ENCODE data around the gene DNAI4. TPM values are rescaled to one million over a fixed set of nuclear protein-coding genes. Genes with fewer than 3 reads are reported as not detected.

DNAI4 gene
- total and polyA plus RNA-seq, 9 of the 15 experiments (the other 6 are each of a cell fraction or from before 2014, with no cell fraction given): 0.57 to 4.8 (median 2.6) TPM; not detected in 1

DNA sequence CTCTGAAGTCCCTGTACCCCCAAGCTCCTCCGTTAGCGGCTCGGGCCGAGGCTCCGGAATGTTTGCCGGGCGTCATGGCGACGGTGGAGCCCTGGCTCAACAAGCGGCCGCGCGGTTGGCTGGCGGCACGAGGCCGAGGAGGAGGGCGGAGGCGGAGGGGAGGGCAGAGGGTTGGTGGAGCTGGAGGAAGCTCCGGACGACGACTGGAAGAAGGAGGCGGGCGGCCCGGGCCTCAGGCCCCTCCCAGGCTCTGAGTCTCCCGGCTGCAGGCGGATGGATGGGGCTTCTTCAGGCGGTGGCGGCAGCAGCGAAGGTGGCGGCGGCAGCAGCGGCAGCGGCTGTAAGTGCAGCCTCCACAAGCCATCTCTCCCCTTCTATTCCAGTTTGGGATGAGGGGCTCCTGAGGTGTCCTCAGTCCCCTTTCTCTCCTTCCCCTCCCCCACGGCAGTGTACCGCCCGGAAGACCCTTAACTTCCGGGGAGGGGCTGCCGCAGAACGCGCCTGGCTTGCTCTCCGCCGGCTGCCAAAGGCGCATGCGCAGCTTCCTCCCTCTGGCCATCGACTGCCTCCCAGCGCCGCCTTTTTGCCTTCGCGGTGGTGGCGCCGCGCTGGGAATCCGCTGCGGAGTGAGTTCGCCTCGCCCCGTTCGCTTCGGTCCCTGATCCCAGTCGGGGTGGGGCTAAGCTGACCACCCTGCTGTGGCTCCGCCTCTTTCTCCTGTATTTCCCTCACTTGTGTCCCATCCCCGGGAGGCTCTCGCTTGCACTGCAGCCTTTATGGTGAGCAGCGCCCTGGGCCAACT lies at the start of gene DNAI4, which contains the start of gene MIER1 (continued):
- TF ChIP-seq, protein P1, sequence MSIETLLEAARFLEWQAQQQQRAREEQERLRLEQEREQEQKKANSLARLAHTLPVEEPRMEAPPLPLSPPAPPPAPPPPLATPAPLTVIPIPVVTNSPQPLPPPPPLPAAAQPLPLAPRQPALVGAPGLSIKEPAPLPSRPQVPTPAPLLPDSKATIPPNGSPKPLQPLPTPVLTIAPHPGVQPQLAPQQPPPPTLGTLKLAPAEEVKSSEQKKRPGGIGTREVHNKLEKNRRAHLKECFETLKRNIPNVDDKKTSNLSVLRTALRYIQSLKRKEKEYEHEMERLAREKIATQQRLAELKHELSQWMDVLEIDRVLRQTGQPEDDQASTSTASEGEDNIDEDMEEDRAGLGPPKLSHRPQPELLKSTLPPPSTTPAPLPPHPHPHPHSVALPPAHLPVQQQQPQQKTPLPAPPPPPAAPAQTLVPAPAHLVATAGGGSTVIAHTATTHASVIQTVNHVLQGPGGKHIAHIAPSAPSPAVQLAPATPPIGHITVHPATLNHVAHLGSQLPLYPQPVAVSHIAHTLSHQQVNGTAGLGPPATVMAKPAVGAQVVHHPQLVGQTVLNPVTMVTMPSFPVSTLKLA (conservative IDR thresholded peaks at IDR 0.05): peak; percentile 91 to 95
- TF ChIP-seq, protein P2, sequence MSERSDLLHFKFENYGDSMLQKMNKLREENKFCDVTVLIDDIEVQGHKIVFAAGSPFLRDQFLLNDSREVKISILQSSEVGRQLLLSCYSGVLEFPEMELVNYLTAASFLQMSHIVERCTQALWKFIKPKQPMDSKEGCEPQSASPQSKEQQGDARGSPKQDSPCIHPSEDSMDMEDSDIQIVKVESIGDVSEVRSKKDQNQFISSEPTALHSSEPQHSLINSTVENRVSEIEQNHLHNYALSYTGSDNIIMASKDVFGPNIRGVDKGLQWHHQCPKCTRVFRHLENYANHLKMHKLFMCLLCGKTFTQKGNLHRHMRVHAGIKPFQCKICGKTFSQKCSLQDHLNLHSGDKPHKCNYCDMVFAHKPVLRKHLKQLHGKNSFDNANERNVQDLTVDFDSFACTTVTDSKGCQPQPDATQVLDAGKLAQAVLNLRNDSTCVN (CRISPR knock-in tag; IDR thresholded peaks at IDR 0.05): no peak
- TF ChIP-seq CREB1 (IDR thresholded peaks at IDR 0.05) (no peak), CREB1 (CRISPR knock-in tag; IDR thresholded peaks at IDR 0.05) (peak; percentile 21; the same call in 1 of the 2 replicates), MAX (CRISPR knock-in tag; IDR thresholded peaks at IDR 0.05) (0 out of 2 replicates have a peak, but pooled peaks have one; percentile 10), ZBTB43 (CRISPR knock-in tag; IDR thresholded peaks at IDR 0.05) (0 out of 2 replicates have a peak, but pooled peaks have one; percentile 46), PHF8 (IDR thresholded peaks at IDR 0.05; ENCODE audit: borderline replicate concordance, low read length) (peak; percentile 90), MYC (IDR thresholded peaks at IDR 0.05; ENCODE audit: low read depth, low read length) (peak; percentile 58), MYC (CRISPR knock-in tag; IDR thresholded peaks at IDR 0.05; ENCODE audit: borderline replicate concordance, low read depth) (no peak), HMGN3 (IDR thresholded peaks at IDR 0.05; ENCODE audit: borderline replicate concordance, extremely low read depth, insufficient read length, low read depth, low read length) (peak; percentile 63), ARID1B (IDR thresholded peaks at IDR 0.05) (peak; percentile 43), SMARCE1 (IDR thresholded peaks at IDR 0.05) (no peak), PML (IDR thresholded peaks at IDR 0.05; ENCODE audit: low read length) (peak; percentile 39), SRF (CRISPR knock-in tag; IDR thresholded peaks at IDR 0.05) (peak in 1 of 2 experiments; percentile 85; a peak in 2 of 4 replicates), TBP (optimal IDR thresholded peaks at IDR 0.05; ENCODE audit: low read depth, low read length) (peak; percentile 49)
- TF ChIP-seq, protein P3, sequence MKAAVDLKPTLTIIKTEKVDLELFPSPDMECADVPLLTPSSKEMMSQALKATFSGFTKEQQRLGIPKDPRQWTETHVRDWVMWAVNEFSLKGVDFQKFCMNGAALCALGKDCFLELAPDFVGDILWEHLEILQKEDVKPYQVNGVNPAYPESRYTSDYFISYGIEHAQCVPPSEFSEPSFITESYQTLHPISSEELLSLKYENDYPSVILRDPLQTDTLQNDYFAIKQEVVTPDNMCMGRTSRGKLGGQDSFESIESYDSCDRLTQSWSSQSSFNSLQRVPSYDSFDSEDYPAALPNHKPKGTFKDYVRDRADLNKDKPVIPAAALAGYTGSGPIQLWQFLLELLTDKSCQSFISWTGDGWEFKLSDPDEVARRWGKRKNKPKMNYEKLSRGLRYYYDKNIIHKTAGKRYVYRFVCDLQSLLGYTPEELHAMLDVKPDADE (conservative IDR thresholded peaks at IDR 0.05; ENCODE audit: control insufficient read depth, low read depth, low read length): 0 out of 2 replicates have a peak, but pooled peaks have one; percentile 19
- TF ChIP-seq, protein P4, sequence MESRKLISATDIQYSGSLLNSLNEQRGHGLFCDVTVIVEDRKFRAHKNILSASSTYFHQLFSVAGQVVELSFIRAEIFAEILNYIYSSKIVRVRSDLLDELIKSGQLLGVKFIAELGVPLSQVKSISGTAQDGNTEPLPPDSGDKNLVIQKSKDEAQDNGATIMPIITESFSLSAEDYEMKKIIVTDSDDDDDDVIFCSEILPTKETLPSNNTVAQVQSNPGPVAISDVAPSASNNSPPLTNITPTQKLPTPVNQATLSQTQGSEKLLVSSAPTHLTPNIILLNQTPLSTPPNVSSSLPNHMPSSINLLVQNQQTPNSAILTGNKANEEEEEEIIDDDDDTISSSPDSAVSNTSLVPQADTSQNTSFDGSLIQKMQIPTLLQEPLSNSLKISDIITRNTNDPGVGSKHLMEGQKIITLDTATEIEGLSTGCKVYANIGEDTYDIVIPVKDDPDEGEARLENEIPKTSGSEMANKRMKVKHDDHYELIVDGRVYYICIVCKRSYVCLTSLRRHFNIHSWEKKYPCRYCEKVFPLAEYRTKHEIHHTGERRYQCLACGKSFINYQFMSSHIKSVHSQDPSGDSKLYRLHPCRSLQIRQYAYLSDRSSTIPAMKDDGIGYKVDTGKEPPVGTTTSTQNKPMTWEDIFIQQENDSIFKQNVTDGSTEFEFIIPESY (CRISPR knock-in tag; IDR thresholded peaks at IDR 0.05): peak; percentile 10; the same call in 1 of the 2 replicates
